ENCODE measurements around the gene CC2D2A. TPM values are rescaled to one million over a fixed set of nuclear protein-coding genes. Genes with fewer than 3 reads are reported as not detected.

CC2D2A gene
- total and polyA plus RNA-seq, 2 donors = 3.3 to 3.5 TPM

DNA sequence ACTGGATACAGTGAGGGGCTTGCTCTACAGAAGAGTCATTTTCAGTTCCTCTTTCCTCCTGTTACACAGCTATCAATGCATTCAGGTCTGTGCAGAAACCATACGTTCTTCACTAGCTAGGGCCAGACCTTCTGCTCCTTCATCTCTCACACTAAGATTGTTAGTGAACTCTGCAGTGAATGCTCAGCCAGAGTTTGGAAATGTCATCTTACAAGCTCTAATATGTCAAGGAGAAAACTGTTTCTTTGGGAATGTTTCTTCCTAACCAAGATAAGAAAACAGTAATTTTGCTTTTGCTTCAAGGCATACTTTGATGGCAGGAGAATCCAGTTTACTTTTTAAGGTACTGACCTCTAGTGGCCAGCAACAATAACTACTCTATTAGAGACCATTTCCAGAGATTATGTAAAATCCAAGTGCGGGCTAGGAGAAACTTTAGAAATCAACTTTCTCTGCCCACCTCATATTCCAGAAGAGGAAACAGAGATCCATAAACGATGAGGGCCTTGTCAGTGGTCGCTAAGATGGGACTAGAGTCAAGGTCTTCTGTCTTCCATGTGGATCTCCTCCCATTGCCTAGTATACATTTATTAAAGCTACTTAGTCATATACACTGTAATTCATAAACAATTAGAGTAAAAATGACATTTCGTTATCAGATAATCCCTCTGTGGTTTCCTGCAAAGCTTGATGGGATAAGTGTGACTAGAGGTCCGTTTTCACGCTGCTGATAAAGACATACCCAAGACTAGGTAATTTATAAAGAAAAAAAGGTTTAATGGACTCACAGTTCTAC lies 12.1 kb upstream of the CC2D2A start:
- H3K36me3 ChIP-seq (ENCODE audit: control insufficient read depth in 2 of 2, insufficient read depth in 2 of 2, low read length in 1 of 2) = no peaks in the 10 kb centered on the region
- H3K27ac ChIP-seq (ENCODE audit: low read depth in 1 of 2, low read length in 1 of 2) = no peak overlapping the region
- H3K4me1 ChIP-seq (ENCODE audit: control insufficient read depth in 2 of 2, insufficient read depth in 2 of 2, low read length in 2 of 2) = peaks cover 0 to 4% of the 10 kb centered on the region in 2 donors
- no peaks in the 10 kb centered on the region for H3K27me3 ChIP-seq (ENCODE audit: control insufficient read depth in 2 of 2, insufficient read depth in 1 of 2, low read length in 1 of 2)
- H3K9me3 ChIP-seq (ENCODE audit: control insufficient read depth in 2 of 2, insufficient read depth in 1 of 2, low read length in 1 of 2) = no peaks in the 10 kb centered on the region
- peak in 7 of 9 donors; percentile 28 to 75 (median 48) for DNase-seq (ENCODE audit: low read depth in 6 of 9, low spot score in 9 of 9)
- 40% methylated on average over 7 of the region's 7 CpGs for WGBS
- H3K4me3 ChIP-seq (ENCODE audit: low read length in 2 of 2) = no peak overlapping the region

DNA sequence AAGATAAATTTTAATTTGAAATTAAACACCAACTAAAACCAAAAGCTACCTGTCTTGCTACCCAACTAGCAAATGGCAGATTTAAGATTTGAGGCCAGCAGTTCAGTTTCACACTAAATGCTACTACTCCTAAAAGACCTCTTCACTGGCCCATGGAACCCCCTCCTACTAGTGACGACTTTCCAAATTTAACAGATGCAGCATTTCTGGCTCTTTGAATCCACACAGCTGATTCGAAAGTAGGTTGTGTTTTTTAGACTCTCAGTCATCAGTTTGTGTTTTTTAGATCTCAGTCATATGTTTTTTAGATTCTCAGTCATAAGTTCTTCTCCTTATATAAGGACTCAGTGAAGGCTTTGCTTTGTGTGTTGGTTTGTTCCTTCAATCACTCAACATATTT lies 11.1 kb upstream of the CC2D2A start:
- no peaks in the 10 kb centered on the region for H3K27me3 ChIP-seq (ENCODE audit: control insufficient read depth in 2 of 2, insufficient read depth in 1 of 2, low read length in 1 of 2)
- H3K27ac ChIP-seq (ENCODE audit: low read depth in 1 of 2, low read length in 1 of 2) = no peak overlapping the region
- H3K36me3 ChIP-seq (ENCODE audit: control insufficient read depth in 2 of 2, insufficient read depth in 2 of 2, low read length in 1 of 2) = no peaks in the 10 kb centered on the region
- H3K4me3 ChIP-seq (ENCODE audit: low read length in 2 of 2) = no peak overlapping the region
- 95% methylated on average over 2 of the region's 2 CpGs for WGBS
- DNase-seq (ENCODE audit: low read depth in 6 of 9, low spot score in 9 of 9) = no peak
- no peaks in the 10 kb centered on the region for H3K9me3 ChIP-seq (ENCODE audit: control insufficient read depth in 2 of 2, insufficient read depth in 1 of 2, low read length in 1 of 2)
- peaks cover 0 to 4% of the 10 kb centered on the region in 2 donors for H3K4me1 ChIP-seq (ENCODE audit: control insufficient read depth in 2 of 2, insufficient read depth in 2 of 2, low read length in 2 of 2)

DNA sequence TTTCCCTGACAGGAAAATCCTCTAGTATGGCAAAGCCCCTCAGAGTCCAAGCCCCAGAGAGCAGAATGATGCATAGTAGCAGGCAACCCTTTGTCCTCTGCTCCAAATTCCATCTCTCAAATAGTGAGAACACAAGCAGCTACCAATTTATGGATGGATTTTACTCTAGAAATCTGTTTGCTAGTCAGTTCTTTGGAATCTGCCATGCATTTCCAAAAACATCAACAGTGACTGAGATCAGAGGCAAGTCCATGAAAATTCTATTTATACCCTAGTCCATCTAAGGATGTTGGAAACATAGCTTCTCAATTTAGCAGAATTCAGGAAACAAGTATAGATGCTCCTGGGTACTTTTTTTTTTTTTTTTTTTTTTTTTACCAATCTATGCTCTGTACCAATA lies 10.0 kb upstream of the CC2D2A start:
- Histone ChIP-seq H3K36me3 (ENCODE audit: control insufficient read depth in 2 of 2, insufficient read depth in 2 of 2, low read length in 1 of 2) (no peaks in the 10 kb centered on the region), H3K4me1 (ENCODE audit: control insufficient read depth in 2 of 2, insufficient read depth in 2 of 2, low read length in 2 of 2) (peaks cover 0 to 4% of the 10 kb centered on the region in 2 donors), H3K4me3 (ENCODE audit: low read length in 2 of 2) (no peak overlapping the region), H3K9me3 (ENCODE audit: control insufficient read depth in 2 of 2, insufficient read depth in 1 of 2, low read length in 1 of 2) (no peaks in the 10 kb centered on the region), H3K27ac (ENCODE audit: low read depth in 1 of 2, low read length in 1 of 2) (no peak overlapping the region), H3K27me3 (ENCODE audit: control insufficient read depth in 2 of 2, insufficient read depth in 1 of 2, low read length in 1 of 2) (no peaks in the 10 kb centered on the region)
- DNase-seq (ENCODE audit: low read depth in 6 of 9, low spot score in 9 of 9) = no peak

DNA sequence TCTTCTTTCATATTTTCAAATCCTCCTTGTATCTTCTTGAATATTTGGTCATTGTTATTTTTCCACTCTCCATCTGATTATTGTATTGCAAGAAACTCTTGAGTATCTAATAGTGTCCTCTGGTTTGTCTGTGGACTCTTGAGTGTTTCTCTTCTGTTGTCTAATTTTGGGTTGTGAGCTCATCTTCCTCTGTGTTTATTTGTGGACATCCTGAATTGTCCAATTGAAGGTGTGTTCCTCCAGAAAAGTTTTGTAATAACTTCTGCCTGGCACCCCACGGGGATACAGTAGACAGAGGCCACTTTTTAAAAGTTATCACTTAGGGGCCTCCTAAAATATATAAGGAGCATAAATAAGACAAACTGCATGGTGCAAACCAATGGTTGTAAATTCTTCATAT lies 3.1 kb upstream of the CC2D2A start:
- no peaks in the 10 kb centered on the region for H3K9me3 ChIP-seq (ENCODE audit: control insufficient read depth in 2 of 2, insufficient read depth in 1 of 2, low read length in 1 of 2)
- 97% methylated on average over 1 of the region's 1 CpG for WGBS
- no peak for DNase-seq (ENCODE audit: low read depth in 6 of 9, low spot score in 9 of 9)
- no peak overlapping the region for H3K4me3 ChIP-seq (ENCODE audit: low read length in 2 of 2)
- H3K27me3 ChIP-seq (ENCODE audit: control insufficient read depth in 2 of 2, insufficient read depth in 1 of 2, low read length in 1 of 2) = no peaks in the 10 kb centered on the region
- no peaks in the 10 kb centered on the region for H3K36me3 ChIP-seq (ENCODE audit: control insufficient read depth in 2 of 2, insufficient read depth in 2 of 2, low read length in 1 of 2)
- peaks cover 0 to 7% of the 10 kb centered on the region in 2 donors for H3K4me1 ChIP-seq (ENCODE audit: control insufficient read depth in 2 of 2, insufficient read depth in 2 of 2, low read length in 2 of 2)
- no peak overlapping the region for H3K27ac ChIP-seq (ENCODE audit: low read depth in 1 of 2, low read length in 1 of 2)

DNA sequence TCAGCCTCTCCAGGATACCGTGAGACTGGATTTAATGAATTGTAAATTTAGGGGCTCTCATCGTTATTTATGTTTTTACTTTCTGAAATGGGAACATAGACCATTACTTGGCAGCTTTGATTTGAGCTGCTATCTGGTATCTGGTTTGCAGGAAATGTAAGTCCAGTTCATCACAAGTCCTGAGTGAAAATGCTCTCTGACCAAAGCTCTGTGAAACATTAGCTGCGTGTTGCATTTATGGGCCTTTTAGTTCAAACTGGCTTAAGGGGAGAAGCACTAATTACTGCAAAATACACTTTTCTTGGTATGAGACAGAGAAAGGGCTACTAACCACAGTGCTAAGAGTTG lies 420 bp downstream of the CC2D2A start:
- Histone ChIP-seq H3K27ac (ENCODE audit: low read depth in 1 of 2, low read length in 1 of 2) (no peak overlapping the region), H3K4me3 (ENCODE audit: low read length in 2 of 2) (peak overlapping the region in 1 of 2 donors; percentile 29)

DNA sequence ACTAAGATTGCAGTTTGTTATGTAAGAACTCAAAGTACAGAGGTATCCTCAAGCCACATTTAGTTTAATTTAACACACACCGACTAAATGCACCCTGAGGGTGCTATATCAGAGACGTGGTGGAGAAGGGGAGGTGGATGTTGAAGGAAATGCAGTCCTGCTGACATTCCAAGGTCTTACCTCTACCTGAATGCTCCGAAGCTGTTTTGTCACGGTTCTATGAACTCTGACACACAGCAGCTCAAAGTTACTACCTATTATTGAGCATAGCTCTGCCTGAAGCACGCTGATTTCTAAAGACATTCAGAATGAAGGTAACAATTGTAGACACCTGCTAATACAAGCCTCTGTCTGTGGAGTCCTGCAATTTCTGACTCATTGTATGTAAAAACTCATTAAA lies 6.7 kb downstream of the CC2D2A start:
- Histone ChIP-seq H3K9me3 (ENCODE audit: control insufficient read depth in 2 of 2, insufficient read depth in 1 of 2, low read length in 1 of 2) (no peaks in the 10 kb centered on the region), H3K27me3 (ENCODE audit: control insufficient read depth in 2 of 2, insufficient read depth in 1 of 2, low read length in 1 of 2) (no peaks in the 10 kb centered on the region), H3K27ac (ENCODE audit: low read depth in 1 of 2, low read length in 1 of 2) (no peak overlapping the region), H3K36me3 (ENCODE audit: control insufficient read depth in 2 of 2, insufficient read depth in 2 of 2, low read length in 1 of 2) (no peaks in the 10 kb centered on the region), H3K4me1 (ENCODE audit: control insufficient read depth in 2 of 2, insufficient read depth in 2 of 2, low read length in 2 of 2) (peaks cover 0 to 2% of the 10 kb centered on the region in 2 donors), H3K4me3 (ENCODE audit: low read length in 2 of 2) (no peak overlapping the region)
- no peak for DNase-seq (ENCODE audit: low read depth in 6 of 9, low spot score in 9 of 9)
- 95% methylated on average over 5 of the region's 5 CpGs for WGBS

More for the DNA sequence above, 420 bp downstream of the CC2D2A start:
- no peaks in the 10 kb centered on the region for H3K27me3 ChIP-seq (ENCODE audit: control insufficient read depth in 2 of 2, insufficient read depth in 1 of 2, low read length in 1 of 2)
- H3K4me1 ChIP-seq (ENCODE audit: control insufficient read depth in 2 of 2, insufficient read depth in 2 of 2, low read length in 2 of 2) = peaks cover 0 to 7% of the 10 kb centered on the region in 2 donors
- DNase-seq (ENCODE audit: low read depth in 6 of 9, low spot score in 9 of 9) = no peak
- no peaks in the 10 kb centered on the region for H3K9me3 ChIP-seq (ENCODE audit: control insufficient read depth in 2 of 2, insufficient read depth in 1 of 2, low read length in 1 of 2)
- 22% methylated on average over 3 of the region's 3 CpGs for WGBS
- no peaks in the 10 kb centered on the region for H3K36me3 ChIP-seq (ENCODE audit: control insufficient read depth in 2 of 2, insufficient read depth in 2 of 2, low read length in 1 of 2)

DNA sequence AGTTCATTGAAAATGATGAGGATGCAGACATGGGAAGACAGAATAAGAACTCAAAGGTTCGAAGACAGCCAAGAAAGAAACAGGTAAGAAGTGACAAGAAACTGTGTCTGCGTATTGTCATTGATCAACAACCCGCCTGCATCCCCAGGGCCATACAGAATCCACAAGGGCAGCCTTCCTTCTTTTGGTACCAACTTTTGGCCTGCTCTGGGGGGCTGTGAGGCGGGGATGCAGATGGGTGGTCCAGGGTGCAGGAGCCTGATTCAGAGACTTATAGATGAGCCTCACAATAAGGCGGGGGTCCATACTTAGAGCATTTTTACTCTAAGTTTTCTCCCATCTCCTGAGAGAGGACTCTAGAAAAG lies 9.0 kb downstream of the CC2D2A start:
- Histone ChIP-seq H3K27ac (ENCODE audit: low read depth in 1 of 2, low read length in 1 of 2) (no peak overlapping the region), H3K9me3 (ENCODE audit: control insufficient read depth in 2 of 2, insufficient read depth in 1 of 2, low read length in 1 of 2) (no peaks in the 10 kb centered on the region), H3K27me3 (ENCODE audit: control insufficient read depth in 2 of 2, insufficient read depth in 1 of 2, low read length in 1 of 2) (no peaks in the 10 kb centered on the region), H3K4me1 (ENCODE audit: control insufficient read depth in 2 of 2, insufficient read depth in 2 of 2, low read length in 2 of 2) (peaks cover 0 to 2% of the 10 kb centered on the region in 2 donors), H3K4me3 (ENCODE audit: low read length in 2 of 2) (no peak overlapping the region), H3K36me3 (ENCODE audit: control insufficient read depth in 2 of 2, insufficient read depth in 2 of 2, low read length in 1 of 2) (no peaks in the 10 kb centered on the region)
- WGBS = 94% methylated on average over 5 of the region's 5 CpGs
- DNase-seq (ENCODE audit: low read depth in 6 of 9, low spot score in 9 of 9) = no peak

DNA sequence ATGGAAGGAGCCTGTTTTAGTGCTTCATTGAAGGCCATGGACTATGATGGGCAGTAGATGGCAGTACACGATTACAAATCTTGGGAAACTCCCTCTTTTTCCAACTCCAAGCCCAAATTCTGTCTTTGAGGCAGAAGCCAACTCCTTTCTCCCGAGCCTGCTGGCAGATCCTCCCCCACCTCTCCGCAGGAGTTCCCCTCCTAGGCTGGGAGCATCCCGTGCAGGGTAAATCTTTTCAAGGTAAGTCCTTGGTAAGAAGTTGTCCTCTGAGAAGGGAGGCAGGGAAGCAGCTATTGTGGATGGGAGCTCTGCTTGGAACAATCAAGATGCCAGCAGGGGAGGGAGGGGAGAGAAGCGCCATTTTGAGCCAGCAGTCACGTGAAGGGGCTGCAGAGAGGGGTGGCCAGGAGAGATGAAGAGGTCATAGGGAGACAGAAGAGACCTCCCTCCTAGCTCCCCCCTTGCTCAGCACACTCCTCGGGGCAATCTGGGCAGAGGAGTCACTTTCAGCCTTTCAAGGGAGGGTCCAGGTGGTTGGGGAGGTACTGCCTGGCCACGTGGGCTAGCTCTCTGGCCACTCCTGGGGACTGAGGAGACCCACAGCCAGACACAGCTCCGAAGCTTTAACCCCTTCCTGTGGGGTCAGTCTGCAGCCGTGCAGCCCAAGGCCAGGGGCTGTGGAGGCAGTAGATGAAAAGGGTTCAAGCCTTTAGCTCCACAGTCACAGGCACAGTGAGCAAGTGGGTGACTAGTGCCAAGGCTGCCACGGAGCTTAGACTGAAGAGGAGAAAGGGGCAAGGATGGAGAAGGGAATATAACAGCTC lies 9.6 kb downstream of the CC2D2A start:
- peak overlapping the region in 1 of 2 donors; percentile 23 for H3K4me3 ChIP-seq (ENCODE audit: low read length in 2 of 2)
- H3K9me3 ChIP-seq (ENCODE audit: control insufficient read depth in 2 of 2, insufficient read depth in 1 of 2, low read length in 1 of 2) = no peaks in the 10 kb centered on the region
- H3K4me1 ChIP-seq (ENCODE audit: control insufficient read depth in 2 of 2, insufficient read depth in 2 of 2, low read length in 2 of 2) = peaks cover 0 to 2% of the 10 kb centered on the region in 2 donors
- H3K36me3 ChIP-seq (ENCODE audit: control insufficient read depth in 2 of 2, insufficient read depth in 2 of 2, low read length in 1 of 2) = no peaks in the 10 kb centered on the region
- 83% methylated on average over 11 of the region's 11 CpGs for WGBS
- H3K27ac ChIP-seq (ENCODE audit: low read depth in 1 of 2, low read length in 1 of 2) = peak overlapping the region in 1 of 2 donors; percentile 58
- peak in 5 of 9 donors; percentile 23 to 60 (median 29) for DNase-seq (ENCODE audit: low read depth in 6 of 9, low spot score in 9 of 9)
- H3K27me3 ChIP-seq (ENCODE audit: control insufficient read depth in 2 of 2, insufficient read depth in 1 of 2, low read length in 1 of 2) = no peaks in the 10 kb centered on the region

DNA sequence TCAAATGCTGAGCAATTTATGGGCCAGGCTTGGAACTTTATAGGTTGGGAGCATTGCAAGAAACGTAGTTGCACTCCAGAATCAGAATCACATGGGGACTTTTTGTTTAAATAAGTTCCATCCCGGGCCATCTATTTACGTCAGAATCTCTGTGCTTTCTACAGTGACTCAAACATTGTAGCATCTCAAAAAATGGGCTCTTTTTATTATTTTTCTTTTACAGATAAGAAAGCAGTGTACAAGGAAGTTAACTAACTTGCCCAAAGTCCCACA lies 10.2 kb downstream of the CC2D2A start:
- Histone ChIP-seq H3K9me3 (ENCODE audit: control insufficient read depth in 2 of 2, insufficient read depth in 1 of 2, low read length in 1 of 2) (no peaks in the 10 kb centered on the region), H3K4me1 (ENCODE audit: control insufficient read depth in 2 of 2, insufficient read depth in 2 of 2, low read length in 2 of 2) (peaks cover 0 to 2% of the 10 kb centered on the region in 2 donors), H3K27ac (ENCODE audit: low read depth in 1 of 2, low read length in 1 of 2) (no peak overlapping the region), H3K4me3 (ENCODE audit: low read length in 2 of 2) (peak overlapping the region in 1 of 2 donors; percentile 23), H3K36me3 (ENCODE audit: control insufficient read depth in 2 of 2, insufficient read depth in 2 of 2, low read length in 1 of 2) (no peaks in the 10 kb centered on the region), H3K27me3 (ENCODE audit: control insufficient read depth in 2 of 2, insufficient read depth in 1 of 2, low read length in 1 of 2) (no peaks in the 10 kb centered on the region)
- WGBS = 87% methylated on average over 3 of the region's 3 CpGs
- DNase-seq (ENCODE audit: low read depth in 6 of 9, low spot score in 9 of 9) = no peak
